Activated CD8-positive, alpha-beta memory T cell treated with anti-CD3 and anti-CD28 coated beads for 1 hour (primary cell): ENCODE results near the gene MCUB.
A peak's percentile ranks its signal among the peaks of the same experiment; 100 is the strongest.
"Not testable (repeated sequence)": the region's sequence is repeated elsewhere in the genome, so short reads cannot be mapped to it uniquely, and the experiment has no call there.

ENCODE experiments used
- DNase-seq, 2 donors: peaks; one replicate each; pipeline ENCODE4 v3.0.0-alpha.2; 2020; ENCODE audit warnings: low read depth in 1 of 2; ENCODE audit errors: extremely low read depth in 1 of 2

Gene MCUB

DNA sequence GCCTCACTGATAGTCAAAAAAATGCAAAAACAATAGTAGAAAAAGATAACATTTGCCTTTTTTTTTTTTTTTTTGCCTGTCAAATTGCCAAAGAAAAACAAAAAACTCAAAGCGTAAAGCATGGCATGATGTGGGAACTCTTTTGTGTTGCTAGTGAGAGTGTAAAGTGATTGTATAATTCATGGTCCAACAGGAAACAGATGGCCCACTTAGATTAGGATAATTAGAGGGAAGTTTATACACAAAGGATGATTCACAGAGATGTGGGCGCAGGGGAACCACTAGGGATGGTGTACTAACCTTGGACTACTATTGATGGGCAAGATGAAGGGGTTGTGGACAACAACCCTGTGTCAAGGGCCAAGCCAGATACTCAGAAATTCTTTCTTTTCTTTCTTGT is 16.4 kb downstream of the MCUB start:
- DNase-seq: no peak

DNA sequence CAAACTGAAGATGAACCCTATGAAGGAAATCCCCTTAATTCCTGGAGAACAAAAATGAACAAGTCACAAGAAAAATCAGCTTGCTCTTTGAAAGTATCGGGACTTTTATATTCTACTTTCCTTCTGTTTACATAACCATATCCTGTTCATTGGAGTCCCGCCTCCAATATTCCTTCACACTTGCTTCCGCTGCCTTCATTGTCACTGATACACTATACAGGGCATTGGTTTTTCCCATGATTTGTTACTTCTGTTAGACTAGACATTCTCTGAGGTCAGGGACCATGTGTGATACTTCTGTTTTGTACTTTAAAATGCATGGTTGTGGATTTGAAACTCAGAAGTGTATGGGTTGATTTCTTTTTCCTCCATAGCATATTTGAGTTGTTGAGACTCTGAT is 18.8 kb downstream of the MCUB start:
- DNase-seq: no peak

- not testable (repeated sequence) for DNase-seq
These were observed 20.0 kb downstream of the MCUB start for GRCh38 chr4:109579997-109580396.

- peak in 1 of 2 donors; percentile 15 for DNase-seq
These were observed 28.1 kb downstream of the MCUB start for GRCh38 chr4:109588176-109588575.

- no peak for DNase-seq
These were observed 29.1 kb downstream of the MCUB start for GRCh38 chr4:109589119-109589518.

DNA sequence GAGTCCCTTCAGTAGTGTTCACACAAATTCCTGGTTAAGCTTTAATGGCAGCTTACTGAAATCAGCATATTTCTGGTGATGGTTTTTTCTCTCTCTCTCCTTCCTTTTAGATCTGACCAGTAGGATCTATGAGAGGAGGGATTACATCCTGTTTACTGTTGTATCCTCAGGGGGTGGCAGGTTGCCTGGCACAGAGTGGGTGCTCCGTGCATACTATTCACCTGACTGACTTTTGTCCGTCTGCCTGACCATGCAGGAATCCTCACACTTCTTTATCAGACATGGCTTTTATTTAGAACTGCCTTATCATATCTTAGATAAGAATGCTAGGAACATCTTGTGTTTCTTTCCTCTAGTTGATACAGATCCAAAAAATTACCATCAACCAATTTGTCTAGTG is 29.6 kb downstream of the MCUB start:
- no peak for DNase-seq

DNA sequence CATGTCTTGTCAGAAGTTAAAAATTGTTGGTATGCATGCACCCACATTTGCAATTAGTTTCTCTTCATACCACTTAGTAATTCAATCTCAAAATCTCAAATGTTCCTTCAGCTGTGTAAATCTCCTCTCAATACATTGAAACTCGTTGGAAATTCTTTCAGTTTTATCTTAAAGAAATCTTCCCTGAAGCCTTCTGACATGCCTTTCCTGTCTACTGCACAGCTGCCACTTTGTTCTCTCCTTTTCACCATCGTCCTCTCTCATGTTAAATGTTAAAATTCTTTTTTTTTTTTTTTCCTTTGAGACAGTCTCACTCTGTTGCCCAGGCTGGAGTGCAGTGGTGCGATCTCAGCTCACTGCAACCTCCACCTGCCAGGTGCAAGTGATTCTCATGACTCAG is 30.9 kb downstream of the MCUB start:
- DNase-seq: no peak

DNA sequence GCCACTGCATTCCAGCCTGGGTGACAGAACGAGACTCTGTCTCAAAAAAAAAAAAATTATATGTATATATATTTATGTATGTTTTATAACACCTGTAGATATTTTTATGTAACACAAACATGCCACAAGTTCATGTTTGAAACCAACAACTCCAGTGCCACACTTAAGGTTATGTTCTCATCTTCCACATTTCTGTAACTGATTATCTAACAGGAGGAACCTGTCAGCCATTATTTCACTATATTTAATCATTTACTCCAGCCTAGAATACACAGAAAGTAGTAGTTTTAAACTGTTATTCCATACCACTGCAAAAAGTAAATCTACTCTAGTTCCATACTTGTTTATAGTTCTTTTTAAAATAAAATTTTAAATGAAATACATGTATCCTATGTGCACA is 32.3 kb downstream of the MCUB start:
- DNase-seq: no peak

DNA sequence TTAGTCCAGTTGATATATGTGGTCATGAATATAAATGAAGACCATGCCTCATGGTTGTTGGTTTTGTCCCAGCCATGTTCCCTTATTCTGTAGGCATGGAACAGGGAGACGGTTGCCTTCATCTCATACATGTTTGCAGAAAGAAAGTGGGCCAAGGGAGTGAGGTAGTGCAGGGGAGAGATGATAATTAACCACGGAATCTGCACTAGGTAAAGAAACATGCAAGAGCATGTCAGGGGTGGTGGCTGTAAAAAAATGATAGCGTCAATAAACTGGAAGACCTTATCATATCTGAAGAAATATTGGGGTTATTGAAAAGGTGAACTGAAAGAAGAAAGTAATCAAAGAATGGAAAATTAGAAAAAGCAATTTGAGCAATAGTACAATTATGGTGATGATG is 35.1 kb downstream of the MCUB start:
- DNase-seq: not testable (repeated sequence)

GRCh38 chr4:109596420-109597085 is 36.5 kb downstream of the MCUB start:
- DNase-seq: not testable (repeated sequence)

DNA sequence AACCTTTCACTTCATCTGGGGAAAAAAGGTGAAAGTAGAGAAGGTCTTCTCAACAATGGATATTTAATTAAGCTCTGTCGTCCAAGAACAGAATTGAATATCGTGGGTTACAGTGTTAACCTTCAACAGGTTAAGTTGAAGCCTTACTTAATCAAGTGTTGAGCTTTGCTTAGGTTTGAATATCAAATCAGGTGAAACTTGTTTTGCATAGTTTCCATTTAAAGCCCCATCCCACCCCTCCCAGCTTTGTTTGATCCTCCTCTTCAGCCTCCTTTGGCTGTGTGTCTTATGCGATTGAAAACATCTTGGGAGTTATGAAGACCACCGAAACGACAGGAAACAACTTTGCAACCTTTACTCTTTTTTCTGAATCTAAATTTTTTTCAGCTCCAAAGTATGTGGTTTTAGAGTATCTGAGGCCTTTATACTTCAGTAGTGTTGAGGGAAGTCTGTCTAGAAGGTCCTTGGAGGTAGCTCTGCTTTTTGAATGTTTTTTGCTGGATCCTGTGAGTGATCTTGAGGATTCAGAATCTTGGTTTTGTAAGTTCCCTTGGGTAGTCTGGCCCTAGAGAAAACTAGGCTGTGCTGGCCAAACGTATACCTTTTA is 39.1 kb downstream of the MCUB start:
- DNase-seq: no peak

DNA sequence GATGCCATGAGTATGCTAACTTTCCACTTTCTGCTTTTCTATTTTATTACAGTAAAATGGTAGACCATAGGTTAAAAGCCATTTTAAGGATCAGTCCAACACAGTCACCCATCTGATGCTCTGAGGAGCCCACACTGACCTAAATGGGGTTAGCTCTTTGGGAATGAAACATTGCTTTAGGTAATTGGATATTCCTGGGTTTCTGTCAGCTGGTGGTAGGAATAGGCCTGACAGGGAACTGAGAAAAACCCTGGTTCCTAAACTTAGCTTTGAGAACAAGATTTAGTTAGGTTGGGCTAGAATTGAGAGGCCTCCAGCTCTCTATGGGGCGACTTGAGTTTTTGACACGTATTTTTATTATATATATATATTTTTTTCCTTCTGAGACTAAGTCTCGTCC is 40.4 kb downstream of the MCUB start:
- no peak for DNase-seq

DNA sequence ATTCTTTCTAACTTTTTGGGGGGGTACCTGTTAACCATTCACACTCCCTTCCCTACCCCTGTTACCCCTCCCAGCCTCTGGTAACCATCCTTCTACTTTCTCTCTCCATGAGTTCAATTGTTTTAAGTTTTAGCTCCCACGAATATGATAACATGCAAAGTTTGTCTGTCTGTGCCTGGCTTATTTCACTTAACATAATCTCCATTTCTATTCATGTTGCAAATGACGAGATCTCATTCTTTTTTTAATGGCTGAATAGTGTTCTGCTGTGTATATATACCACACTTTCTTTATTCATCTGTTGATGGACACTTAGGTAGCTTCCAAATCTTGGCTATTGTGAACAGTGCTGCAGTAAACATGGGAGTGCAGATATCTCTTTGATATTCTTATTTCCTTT is 41.3 kb downstream of the MCUB start:
- no peak for DNase-seq

DNA sequence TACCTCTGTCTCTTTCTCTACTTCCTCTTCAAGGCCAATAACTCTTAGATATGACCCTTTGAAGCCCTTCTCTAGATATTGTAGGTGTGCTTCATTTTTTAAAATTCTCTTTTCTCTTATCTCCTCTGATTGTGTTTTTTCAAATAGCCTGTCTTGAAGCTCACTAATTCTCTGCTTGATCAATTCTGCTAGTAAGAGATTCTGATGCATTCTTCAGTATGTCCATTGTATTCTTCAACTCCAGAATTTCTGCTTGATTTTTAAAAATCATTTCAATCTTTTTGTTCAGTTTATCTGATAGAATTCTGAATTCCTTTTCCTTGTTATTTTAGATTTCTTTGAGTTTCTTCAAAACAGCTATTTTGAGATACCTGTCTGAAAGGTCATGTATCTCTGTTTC is 47.9 kb downstream of the MCUB start:
- DNase-seq: no peak

DNA sequence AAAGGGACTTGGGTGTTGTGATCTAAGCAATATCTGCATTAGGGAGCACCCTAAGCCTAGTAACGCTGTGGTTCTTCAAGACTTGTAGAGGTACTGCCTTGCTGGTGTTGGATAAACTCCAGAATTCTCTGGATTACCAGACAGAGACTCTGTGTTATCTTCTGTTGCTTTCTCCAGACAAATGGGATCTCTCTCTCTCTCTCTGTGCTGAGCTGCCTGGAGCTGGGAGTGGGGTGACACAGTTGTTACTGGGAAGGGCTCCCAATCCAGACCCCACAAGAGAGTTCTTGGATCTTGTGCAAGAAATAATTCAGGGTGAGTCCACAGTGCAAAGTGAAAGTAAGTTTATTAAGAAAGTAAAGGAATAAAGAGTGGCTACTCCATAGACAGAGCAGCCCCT is 48.8 kb downstream of the MCUB start:
- DNase-seq: no peak

- no peak for DNase-seq
These were observed 49.4 kb downstream of the MCUB start for GRCh38 chr4:109609431-109609830.

GRCh38 chr4:109610489-109610888 is 50.4 kb downstream of the MCUB start:
- DNase-seq: no peak

- DNase-seq: no peak
These were observed 51.1 kb downstream of the MCUB start for GRCh38 chr4:109611045-109611646.

DNA sequence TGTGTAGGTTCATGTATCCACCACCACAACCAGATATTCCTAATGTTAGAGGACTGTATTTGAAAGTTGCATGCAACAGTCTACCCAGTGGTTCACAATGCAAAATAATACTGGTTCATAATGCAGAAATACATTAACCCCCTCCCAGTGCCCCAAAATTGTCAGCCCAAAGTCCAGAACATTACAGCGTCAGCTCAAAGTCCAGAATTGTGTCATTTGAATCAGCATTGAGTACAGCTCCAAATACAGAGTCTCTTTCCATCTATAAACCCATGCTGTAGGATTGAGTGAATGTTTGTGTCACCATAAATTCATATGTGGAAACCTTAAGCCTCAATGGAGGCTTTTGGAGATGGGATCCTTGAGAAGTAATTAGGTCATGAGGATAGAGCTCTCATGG is 54.0 kb downstream of the MCUB start:
- no peak for DNase-seq

DNA sequence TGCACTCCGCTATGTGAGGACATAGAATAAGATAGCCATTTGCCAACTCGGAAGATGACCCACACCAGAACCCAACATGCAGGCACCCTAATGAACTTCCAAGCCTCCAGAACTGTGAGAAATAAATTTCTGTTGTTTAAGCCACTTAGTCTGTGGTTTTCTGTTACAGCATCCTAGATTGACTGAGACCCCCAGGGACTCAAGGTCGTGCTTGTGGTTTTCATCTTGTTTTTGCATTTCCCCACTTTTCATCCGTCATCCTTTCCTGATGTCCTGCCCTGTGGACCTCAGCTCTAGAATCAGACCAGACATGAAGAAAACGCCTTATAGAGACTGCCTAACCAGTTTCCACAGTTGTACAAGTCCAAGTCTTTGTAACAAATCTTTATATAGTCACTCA is 54.4 kb downstream of the MCUB start:
- no peak for DNase-seq

DNA sequence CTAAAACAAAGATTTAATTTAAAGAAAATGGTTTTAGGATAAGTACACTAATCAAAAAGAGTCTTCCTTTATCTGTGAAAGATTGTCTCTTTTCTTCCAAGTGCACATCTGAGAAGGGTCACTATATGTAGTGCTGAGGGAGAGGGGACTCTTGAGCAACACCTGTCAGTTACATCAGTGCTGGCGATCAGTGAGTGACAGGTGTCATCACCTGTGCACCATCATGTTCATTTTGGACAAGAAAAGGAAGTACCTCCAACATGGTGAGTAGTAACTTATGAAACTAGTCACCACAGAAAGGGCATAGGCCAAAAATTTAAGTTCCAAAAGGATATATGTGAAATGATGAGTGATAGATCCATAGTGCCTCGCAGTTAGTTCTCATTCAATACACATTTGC is 55.7 kb downstream of the MCUB start:
- no peak for DNase-seq

DNA sequence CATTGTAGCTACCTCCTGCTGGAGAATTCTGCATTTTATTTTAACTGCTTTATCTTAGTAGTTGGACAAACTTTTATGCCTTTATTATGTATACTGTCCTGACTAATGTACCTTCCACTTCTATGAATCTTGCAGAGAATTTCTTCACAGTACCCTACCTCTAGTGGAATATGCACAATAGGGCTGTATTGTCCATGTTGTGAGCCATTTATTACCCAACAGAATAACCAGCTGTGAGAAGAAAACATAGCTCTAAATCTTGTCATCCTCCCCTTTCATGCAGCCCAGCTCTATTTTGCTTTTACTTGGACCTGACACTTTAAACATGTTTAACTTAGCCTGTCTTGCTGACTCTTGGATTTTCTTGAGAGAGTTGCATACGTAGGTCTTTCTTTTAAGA is 56.2 kb downstream of the MCUB start:
- no peak for DNase-seq

DNA sequence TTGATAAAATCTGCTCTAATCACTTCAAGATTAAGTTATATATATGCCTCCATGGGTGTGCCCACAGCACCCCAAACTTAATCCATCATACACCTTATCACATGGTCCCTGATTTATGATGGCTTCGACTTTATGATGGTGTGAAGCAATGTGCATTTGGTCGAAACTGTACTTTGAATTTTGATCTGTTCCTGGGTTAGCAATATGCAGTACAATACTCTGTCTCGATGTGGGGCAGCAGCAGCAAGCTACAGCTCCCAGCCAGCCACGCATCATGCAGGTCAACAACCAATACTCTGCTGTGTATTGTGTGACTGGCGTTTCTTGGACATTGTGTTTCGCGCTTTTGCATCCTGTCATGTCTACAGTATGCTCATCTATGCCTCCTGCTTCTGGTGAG is 62.6 kb downstream of the MCUB start:
- DNase-seq: no peak
